HUDEP-2 (cell line): ENCODE measurements around the gene RALB.

Experiments
- DNase-seq, 76 experiments: peaks; one replicate each; lab custom pipeline; 2025; ENCODE audit not compliant: unreplicated experiment in 76 of 76; lab: John Stamatoyannopoulos, UW

RALB gene, protein sequence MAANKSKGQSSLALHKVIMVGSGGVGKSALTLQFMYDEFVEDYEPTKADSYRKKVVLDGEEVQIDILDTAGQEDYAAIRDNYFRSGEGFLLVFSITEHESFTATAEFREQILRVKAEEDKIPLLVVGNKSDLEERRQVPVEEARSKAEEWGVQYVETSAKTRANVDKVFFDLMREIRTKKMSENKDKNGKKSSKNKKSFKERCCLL

GRCh38 chr2:120252225-120253020 is at the start of gene RALB:
Gene RALB, plus strand, starts transcription at chr2:120252852. Its CDS starts 25,813 bp downstream, at chr2:120278665.
- DNase-seq = peak; percentile 47 to 99 (median 98)

DNA sequence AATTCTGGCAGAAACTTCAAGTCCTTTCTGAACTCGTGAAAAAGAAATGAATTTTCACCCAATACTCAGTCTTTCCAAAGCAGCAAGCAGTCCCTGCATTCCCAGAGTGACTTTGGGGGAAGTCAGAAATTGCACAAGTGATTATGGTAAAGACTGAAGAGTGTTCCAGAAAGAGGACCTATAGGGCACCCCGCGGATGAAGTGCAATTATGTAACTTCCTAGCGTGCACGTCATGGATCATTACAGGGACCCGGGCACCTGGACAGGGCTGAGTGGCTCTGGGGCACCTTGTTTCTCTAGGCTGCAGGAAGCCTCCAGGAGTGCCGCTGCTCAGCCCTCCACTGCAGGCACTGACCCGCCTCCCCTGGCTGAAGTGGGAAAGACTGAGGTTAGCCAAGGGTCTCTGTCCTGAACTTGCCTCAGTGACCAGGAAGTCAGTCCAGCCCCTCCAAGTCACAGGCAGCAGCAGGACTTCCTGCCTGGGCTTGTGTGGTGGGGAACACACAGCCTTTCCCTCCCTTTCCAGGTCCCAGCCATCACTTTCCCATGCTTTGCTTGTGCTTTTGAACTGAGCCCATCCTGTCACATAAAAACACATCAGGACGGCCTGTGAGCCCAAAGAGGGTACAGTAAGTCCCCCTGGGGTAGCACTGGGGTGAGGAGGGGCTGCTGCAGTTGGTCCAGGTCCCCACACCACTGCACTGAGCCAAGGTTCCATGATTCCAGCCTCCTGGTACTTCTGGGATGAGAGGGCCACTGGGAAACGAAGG is 49.2 kb upstream of the RALB start:
- no peak for DNase-seq

DNA sequence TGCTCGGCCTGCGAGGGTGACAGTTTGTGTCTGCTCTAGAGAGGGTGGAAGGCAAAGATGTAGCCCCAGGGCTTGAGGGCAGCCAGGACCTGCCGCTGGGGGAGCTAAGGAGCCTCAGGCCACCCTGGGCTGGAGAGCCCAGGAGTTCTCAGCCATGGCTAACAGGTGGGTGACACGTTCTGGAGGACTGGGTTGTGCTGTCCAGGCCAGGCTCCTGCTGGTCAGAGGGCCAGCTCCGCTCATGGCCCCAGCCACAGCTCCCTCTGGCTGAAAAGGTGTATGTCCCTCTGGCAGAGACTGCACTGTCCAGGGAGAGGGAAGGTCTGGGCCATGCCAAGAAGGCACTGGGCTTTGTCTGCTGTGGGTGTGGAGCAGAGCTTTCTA is 48.6 kb upstream of the RALB start:
- peak in 4 of 76 experiments; percentile 5 to 39 (median 18) for DNase-seq

GRCh38 chr2:120204417-120204816 is 48.2 kb upstream of the RALB start:
- DNase-seq = no peak

GRCh38 chr2:120204945-120205670 is 47.5 kb upstream of the RALB start:
- DNase-seq = no peak

DNA sequence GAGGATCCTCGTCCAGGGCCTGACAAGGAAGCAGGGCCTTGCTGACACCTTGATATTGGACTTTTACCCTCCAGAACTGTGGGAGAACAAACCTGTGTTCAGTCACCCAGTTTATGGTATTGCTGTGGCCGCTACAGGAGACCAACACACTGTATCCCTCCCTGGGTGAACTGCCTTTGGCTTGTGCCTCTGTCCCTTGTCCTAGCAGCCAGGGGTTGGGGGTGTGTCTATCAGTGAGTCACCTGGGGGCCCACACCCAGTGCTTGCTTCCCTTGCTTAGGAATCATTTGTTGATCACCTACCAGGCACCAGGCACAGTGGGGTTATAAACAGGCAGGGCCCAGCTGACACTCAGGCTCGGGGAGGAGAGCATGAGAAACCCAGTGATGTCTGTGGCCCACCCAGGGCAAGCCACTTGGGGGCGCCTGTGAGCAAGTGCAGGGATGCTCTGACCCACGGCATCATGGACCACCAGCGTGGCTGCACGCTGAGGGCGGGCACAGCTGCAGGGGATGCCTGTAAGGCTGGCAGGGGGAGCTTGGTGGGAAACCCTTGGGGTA is 46.5 kb upstream of the RALB start:
- DNase-seq = peak in 37 of 76 experiments; percentile 6 to 54 (median 30)

- DNase-seq = no peak
These were observed 44.0 kb upstream of the RALB start for GRCh38 chr2:120208381-120209353.

DNA sequence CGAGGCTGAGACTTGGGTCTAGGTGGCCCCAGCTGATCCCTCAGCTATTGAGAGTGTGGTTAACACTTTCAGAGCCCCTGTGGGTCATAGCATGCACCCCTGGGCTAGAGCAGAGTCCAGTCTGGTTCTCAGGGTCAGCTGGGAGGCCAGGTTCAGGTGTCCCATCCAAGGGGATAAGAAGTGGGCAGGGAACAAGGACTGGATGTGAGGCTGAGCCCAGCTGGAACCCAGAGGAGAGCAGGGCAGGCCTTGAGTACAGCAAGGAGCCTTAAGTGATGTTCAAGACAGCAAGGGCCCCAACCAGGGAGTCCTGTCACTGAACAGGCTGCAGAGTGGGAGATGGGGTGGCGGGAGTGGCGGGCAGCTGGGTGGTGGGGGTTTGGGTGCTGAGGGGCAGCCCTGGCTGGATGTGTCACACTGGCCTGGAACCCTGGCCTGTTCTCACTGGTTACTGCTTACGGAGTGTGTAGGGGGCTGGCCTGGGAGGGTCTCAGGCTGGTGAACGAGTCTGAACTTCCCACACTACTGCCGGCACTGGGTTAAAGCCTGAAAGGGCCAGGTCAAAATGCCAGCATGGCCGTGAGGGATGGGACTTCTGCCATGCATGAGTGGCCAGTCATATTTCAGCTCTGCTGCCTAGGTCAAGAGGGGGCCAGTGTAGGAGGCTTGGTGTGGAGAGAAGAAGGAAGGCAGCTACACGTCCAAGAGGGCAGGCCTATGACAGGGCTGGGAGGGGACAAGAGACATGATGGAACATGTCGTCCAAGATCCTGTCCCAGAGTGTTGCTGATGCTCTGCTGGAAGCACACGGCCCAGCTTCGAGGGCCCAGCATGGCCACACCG is 43.0 kb upstream of the RALB start:
- no peak for DNase-seq

- DNase-seq = no peak
These were observed 42.4 kb upstream of the RALB start for GRCh38 chr2:120210270-120210693.

- no peak for DNase-seq
These were observed 34.5 kb upstream of the RALB start for GRCh38 chr2:120218181-120218580.

DNA sequence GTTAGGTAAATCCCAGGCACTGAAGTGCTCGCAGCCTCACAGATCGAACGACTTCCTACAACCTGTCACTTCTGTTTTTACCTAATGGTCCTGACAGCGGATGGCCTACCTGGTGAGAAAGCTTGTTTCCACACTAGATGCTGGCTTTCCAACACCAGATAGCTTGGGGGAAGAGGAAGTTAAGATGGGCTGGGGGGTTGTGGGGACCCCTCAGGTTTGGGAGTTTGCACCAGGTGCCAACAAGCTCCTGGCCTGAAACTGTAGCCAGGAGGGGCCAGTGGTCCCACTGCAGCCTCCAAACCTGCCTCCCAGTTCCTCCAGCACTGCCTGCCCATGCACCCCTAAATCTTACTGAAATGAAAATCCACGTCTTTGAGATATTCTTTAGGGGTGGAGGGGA is 33.4 kb upstream of the RALB start:
- DNase-seq = no peak

DNA sequence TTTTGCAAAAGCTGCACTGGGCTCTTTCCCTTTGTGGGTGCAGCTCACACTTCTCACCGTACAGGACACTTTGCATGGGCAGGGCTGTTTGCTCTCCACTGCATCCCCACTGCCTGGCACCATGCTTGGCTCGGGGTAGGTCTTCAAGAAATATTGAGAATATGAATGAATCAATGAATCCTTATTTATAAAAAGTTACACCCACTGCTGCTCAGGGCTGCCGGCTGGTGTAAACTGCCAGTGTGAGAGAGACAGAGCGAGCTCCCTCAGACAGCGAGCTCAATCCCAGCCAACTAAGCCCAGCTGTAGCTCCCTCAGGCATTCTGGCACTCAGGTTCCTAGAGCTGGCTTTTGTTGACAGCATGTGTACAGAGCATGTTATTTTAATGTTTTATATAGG is 32.9 kb upstream of the RALB start:
- DNase-seq = no peak

- DNase-seq = no peak
These were observed 31.9 kb upstream of the RALB start for GRCh38 chr2:120220756-120221155.

DNA sequence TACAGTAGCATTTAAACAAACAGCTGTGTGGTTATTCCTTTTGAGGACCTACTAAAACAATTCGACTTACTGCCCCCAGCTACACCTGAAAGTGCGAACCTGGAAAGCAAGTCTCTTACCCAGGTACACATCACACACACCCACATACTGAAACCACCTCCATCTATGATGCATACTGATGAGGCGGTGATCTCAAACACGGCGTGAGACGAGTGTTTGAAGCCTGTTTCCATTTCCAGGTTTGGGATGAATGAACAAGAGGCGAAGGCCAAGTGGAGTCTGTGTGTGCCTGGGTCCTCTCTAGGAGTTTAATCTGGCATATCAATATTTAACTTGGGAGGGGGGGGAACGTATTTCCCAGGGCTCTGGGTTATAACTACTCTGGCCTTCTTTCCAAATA is 31.0 kb upstream of the RALB start:
- no peak for DNase-seq

GRCh38 chr2:120222186-120223033 is 30.2 kb upstream of the RALB start:
- DNase-seq = peak in 1 of 76 experiments; percentile 8

DNA sequence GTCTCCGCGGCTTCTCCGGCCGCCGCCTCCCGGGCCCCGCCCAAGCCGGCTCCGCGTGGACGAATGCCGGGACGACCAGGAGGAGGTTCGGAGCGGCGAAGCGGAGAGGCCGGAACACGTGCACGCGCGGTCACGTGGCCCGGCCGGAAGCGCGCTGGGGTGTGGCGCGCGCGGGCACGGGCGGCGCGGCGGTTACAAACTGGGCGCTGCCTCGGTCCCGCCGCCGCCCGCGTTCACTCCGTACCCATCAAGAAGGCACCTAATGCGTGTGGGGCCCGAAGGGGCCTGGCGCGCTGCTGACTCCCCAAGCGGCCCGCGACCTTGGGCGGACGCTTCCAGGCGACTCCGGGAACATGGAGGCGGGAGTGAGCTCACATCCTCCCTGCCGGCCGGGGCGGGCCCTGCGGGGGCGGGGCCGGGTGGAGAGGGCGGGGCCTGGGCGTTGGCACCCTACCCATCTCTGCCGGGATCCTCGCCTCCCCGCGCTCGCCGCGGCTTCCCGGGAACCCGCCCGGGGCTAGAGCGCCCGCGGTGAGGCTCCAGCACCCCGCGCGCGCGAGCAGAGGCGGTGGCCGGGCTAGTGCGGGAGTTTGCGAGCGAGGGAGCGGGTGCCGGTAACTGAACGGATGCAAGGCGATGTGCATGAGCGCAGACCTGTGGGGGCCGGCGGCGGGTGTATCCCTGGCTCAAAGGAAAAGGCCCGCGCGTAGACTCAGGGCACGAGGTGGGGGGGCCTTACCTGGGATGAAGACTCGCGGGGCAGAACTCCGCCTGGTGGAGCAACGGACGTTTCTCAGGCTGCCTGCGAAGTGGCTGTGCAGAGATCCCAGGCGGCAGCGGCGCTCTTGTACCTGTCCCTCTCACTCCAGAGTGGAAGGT is 29.4 kb upstream of the RALB start, which contains the start of gene TMEM185B:
TSS of gene TMEM185B (minus strand) at position 367 of the 879 bp plus-strand sequence. CDS start 424 bp downstream, outside the sequence.
- DNase-seq = peak in 74 of 76 experiments; percentile 5 to 93 (median 79)
